Kidney (tissue), 14 donors: ENCODE data around the gene SIRT4. TPM values are rescaled to one million over a fixed set of nuclear protein-coding genes. Genes with fewer than 3 reads are reported as not detected.
A peak's percentile ranks its signal among the peaks of the same experiment; 100 is the strongest.

Experiments
- DNase-seq, 5 donors: peaks; one replicate each; pipeline ENCODE4 v3.0.0-alpha.2; 2013 to 2020
- FAIRE-seq: peaks from 2 replicates; lab custom pipeline; 2012; peaks lifted over from hg19 to GRCh38; lab: Jason Lieb, UNC
- H3K27ac ChIP-seq, 2 donors: one replicate each; pipeline ENCODE4 v1.7.0; 2013; ENCODE audit warnings: low read depth in 2 of 2, low read length in 2 of 2, inconsistent platforms in 1 of 2
- H3K27me3 ChIP-seq: one replicate; pipeline ENCODE4 v1.7.1; 2013; ENCODE audit warnings: low read length, inconsistent platforms; ENCODE audit not compliant: control insufficient read depth, insufficient read depth
- H3K36me3 ChIP-seq, 3 donors: one replicate each; pipeline versions ENCODE4 v1.7.0 to v1.7.1; 2013; ENCODE audit warnings: low read length in 3 of 3, control low read depth in 1 of 3, inconsistent platforms in 1 of 3; ENCODE audit not compliant: insufficient read depth in 3 of 3, control insufficient read depth in 2 of 3
- H3K4me1 ChIP-seq, 3 donors: one replicate each; pipeline versions ENCODE4 v1.7.0 to v1.7.1; 2013; ENCODE audit warnings: low read length in 3 of 3, inconsistent platforms in 1 of 3, low read depth in 1 of 3; ENCODE audit not compliant: control insufficient read depth in 2 of 3, insufficient read depth in 2 of 3
- H3K4me3 ChIP-seq, 3 donors: one replicate each; pipeline versions ENCODE4 v1.7.0 to v1.8.1; 2013; ENCODE audit warnings: low read length in 3 of 3, control low read depth in 1 of 3, inconsistent platforms in 1 of 3
- H3K9ac ChIP-seq, 3 donors: one replicate each; pipeline versions ENCODE4 v1.7.0 to v1.7.1; 2013; ENCODE audit warnings: low read length in 3 of 3, control low read depth in 1 of 3, inconsistent platforms in 1 of 3
- H3K9me3 ChIP-seq, 3 donors: one replicate each; pipeline versions ENCODE4 v1.7.0 to v1.7.1; 2013; ENCODE audit warnings: low read length in 3 of 3, control low read depth in 1 of 3, inconsistent platforms in 1 of 3; ENCODE audit not compliant: control insufficient read depth in 2 of 3, insufficient read depth in 1 of 3
- CTCF ChIP-seq: IDR thresholded peaks from 3 replicates; pipeline ENCODE4 v1.5.1; 2012; ENCODE audit warnings: mild to moderate bottlenecking, moderate library complexity, borderline replicate concordance; ENCODE audit not compliant: insufficient read depth; ENCODE audit errors: extremely low read depth
- intact Hi-C: fragments of 100-400 bp; cut with DNase I; formaldehyde crosslinking; loops from one replicate; pipeline ENCODE4 v1.11.1; 2022
- polyA plus RNA-seq: library from polyadenylated mRNA; stranded (reverse); fragments of 350-450 nt; fragmentation: Illumina TruSeq; extraction: RNeasy Lipid Tissue Mini Kit (QIAGEN cat#74804); gene quantifications from one replicate; pipeline ENCODE4 v1.2.3, GENCODE V29; 2014; ENCODE audit warnings: low read depth, low replicate concordance; ENCODE audit not compliant: insufficient read depth
- total RNA-seq: library from RNA; stranded (reverse); fragmentation: NEBNext Ultra II Directional; extraction: Animal tissue kit (Norgen Biotek cat#: 25700); gene quantifications from one replicate; pipeline ENCODE4 v1.2.1, GENCODE V29; 2021
- donor health status: control.
- donor health status: control.
- donor health status: control.
- donor health status: control.
- donor health status: control.
- donor health status: DM: yes; HTN: yes; CAD: no.
- donor health status: Normal renal cell carcinoma (clear cell type).

The SIRT4 gene
- total and polyA plus RNA-seq, 2 donors from 2014 or later, result 1.5 to 8.1 TPM

GRCh38 chr12:120321382-120322202, 19.5 kb downstream of the SIRT4 start:
- no peak for TF ChIP-seq CTCF
- H3K27me3 ChIP-seq, result no peaks in the 10 kb centered on the region
- no peak overlapping the region for H3K9ac ChIP-seq
- FAIRE-seq (peak; percentile 35), DNase-seq (peak; percentile 62 to 77 (median 75))
- peaks cover 3 to 8% (median 3%) of the 10 kb centered on the region in 3 donors for H3K4me1 ChIP-seq
- intact Hi-C loops, result no loop called here
- no peaks in the 10 kb centered on the region for H3K36me3 ChIP-seq
- H3K9me3 ChIP-seq, result no peaks in the 10 kb centered on the region
- H3K27ac ChIP-seq, result peak overlapping the region in 1 of 2 donors; percentile 63
- H3K4me3 ChIP-seq, result peak overlapping the region in 1 of 3 donors; percentile 21

GRCh38 chr12:120323772-120324171, 21.7 kb downstream of the SIRT4 start:
- H3K27ac ChIP-seq, result no peak overlapping the region
- H3K9me3 ChIP-seq, result no peaks in the 10 kb centered on the region
- no peak for TF ChIP-seq CTCF
- peaks cover 0 to 5% (median 0%) of the 10 kb centered on the region in 3 donors for H3K4me1 ChIP-seq
- H3K9ac ChIP-seq, result no peak overlapping the region
- intact Hi-C loops, result no loop called here
- DNase-seq (peak in 1 of 5 donors; percentile 12), FAIRE-seq (no peak)
- H3K36me3 ChIP-seq, result no peaks in the 10 kb centered on the region
- no peak overlapping the region for H3K4me3 ChIP-seq
- no peaks in the 10 kb centered on the region for H3K27me3 ChIP-seq

GRCh38 chr12:120324841-120325417, 22.8 kb downstream of the SIRT4 start:
- no peak overlapping the region for H3K9ac ChIP-seq
- H3K27me3 ChIP-seq, result no peaks in the 10 kb centered on the region
- H3K36me3 ChIP-seq, result no peaks in the 10 kb centered on the region
- no peak for FAIRE-seq
- no peaks in the 10 kb centered on the region for H3K9me3 ChIP-seq
- intact Hi-C loops, result no loop called here
- TF ChIP-seq CTCF, result no peak
- no peak overlapping the region for H3K4me3 ChIP-seq
- H3K4me1 ChIP-seq, result peaks cover 0 to 5% (median 0%) of the 10 kb centered on the region in 3 donors
- no peak overlapping the region for H3K27ac ChIP-seq
- no peak for DNase-seq
